Neural cell (in vitro differentiated cells): ENCODE results near the gene SLC26A11. TPM values are rescaled to one million over a fixed set of nuclear protein-coding genes. Genes with fewer than 3 reads are reported as not detected.

ENCODE experiments used
- H2AFZ ChIP-seq: fragments of 200-600, 300-800 bp; sonication (generic), shearing (Covaris generic); 2 replicates; pipeline ENCODE4 v1.6.0; 2014; ENCODE audit warnings: low read depth, mild to moderate bottlenecking, antibody characterized with exemption, low read length, moderate library complexity
- H3F3A ChIP-seq: fragments of 200-600 bp; shearing (Covaris generic); 2 replicates; pipeline ENCODE4 v1.6.1; 2016; ENCODE audit warnings: mild to moderate bottlenecking, moderate library complexity, mixed read lengths, antibody characterized with exemption, low read length; ENCODE audit not compliant: insufficient read depth, poor library complexity, severe bottlenecking
- H3K27ac ChIP-seq: fragments of 200-600, 300-800 bp; sonication (generic), shearing (Covaris generic); 2 replicates; pipeline ENCODE4 v1.5.1; 2014; ENCODE audit warnings: mild to moderate bottlenecking, low read length, moderate library complexity
- H3K27me3 ChIP-seq: fragments of 300-800, 200-600 bp; sonication (generic), shearing (Covaris generic); 2 replicates; pipeline ENCODE4 v1.6.0; 2014; ENCODE audit warnings: mild to moderate bottlenecking, low read depth, low read length, moderate library complexity; ENCODE audit not compliant: insufficient read depth
- H3K36me3 ChIP-seq: fragments of 300-800, 200-600 bp; sonication (generic), shearing (Covaris generic); 2 replicates; pipeline ENCODE4 v1.5.1; 2014; ENCODE audit warnings: mild to moderate bottlenecking, antibody characterized with exemption, low read length, moderate library complexity; ENCODE audit not compliant: insufficient read depth
- H3K4me2 ChIP-seq: fragments of 300-800, 200-600 bp; sonication (generic), shearing (Covaris generic); 2 replicates; pipeline ENCODE4 v1.6.0; 2014; ENCODE audit warnings: mild to moderate bottlenecking, low read length
- H3K4me3 ChIP-seq: fragments of 300-800, 200-600 bp; sonication (generic), shearing (Covaris generic); 2 replicates; pipeline ENCODE4 v1.5.1; 2014; ENCODE audit warnings: mild to moderate bottlenecking, low read length, moderate library complexity
- H3K79me2 ChIP-seq: fragments of 200-600 bp; shearing (Covaris generic); replicated peaks from 2 replicates; pipeline ENCODE4 v1.6.0; 2014; ENCODE audit warnings: mild to moderate bottlenecking, low read length, moderate library complexity; ENCODE audit not compliant: insufficient read depth
- H3K9ac ChIP-seq: fragments of 300-800, 200-600 bp; sonication (generic), shearing (Covaris generic); 2 replicates; pipeline ENCODE4 v1.6.1; 2016; ENCODE audit warnings: mild to moderate bottlenecking, low read length, mixed read lengths
- H3K9me2 ChIP-seq: fragments of 200-600 bp; shearing (Covaris generic); 2 replicates; pipeline ENCODE4 v1.6.1; 2016; ENCODE audit warnings: mild to moderate bottlenecking, low read length, mixed read lengths; ENCODE audit not compliant: insufficient read depth
- H3K9me3 ChIP-seq: fragments of 200-600, 300-800 bp; sonication (generic), shearing (Covaris generic); 2 replicates; pipeline ENCODE4 v1.6.1; 2016; ENCODE audit warnings: mild to moderate bottlenecking, mixed run types, low read length, moderate library complexity, mixed read lengths
- H4K20me1 ChIP-seq: fragments of 200-600 bp; shearing (Covaris generic); 2 replicates; pipeline ENCODE4 v1.6.1; 2016; ENCODE audit warnings: mild to moderate bottlenecking, mixed run types; ENCODE audit not compliant: insufficient read depth
- CTCF ChIP-seq: fragments of 450-650 bp; IDR thresholded peaks from 2 replicates; pipeline ENCODE4 v1.5.1; 2014; ENCODE audit warnings: antibody characterized with exemption, mild to moderate bottlenecking, moderate library complexity; ENCODE audit not compliant: poor library complexity, severe bottlenecking
- EP300 ChIP-seq: fragments of 450-650 bp; conservative IDR thresholded peaks from 2 replicates; pipeline ENCODE4 v1.6.1; 2014; ENCODE audit warnings: antibody characterized with exemption, mild to moderate bottlenecking, moderate library complexity; ENCODE audit not compliant: poor library complexity, severe bottlenecking
- EZH2 ChIP-seq: fragments of 200-600, 300-800 bp; shearing (Covaris generic), sonication (generic); IDR thresholded peaks from 2 replicates; pipeline ENCODE4 v1.6.1; 2014; ENCODE audit warnings: antibody characterized with exemption, low read length, borderline replicate concordance, mild to moderate bottlenecking; ENCODE audit not compliant: insufficient read depth, poor library complexity, severe bottlenecking
- MXI1 ChIP-seq: fragments of 450-650 bp; conservative IDR thresholded peaks from 2 replicates; pipeline ENCODE4 v1.6.1; 2014; ENCODE audit warnings: antibody characterized with exemption, mild to moderate bottlenecking; ENCODE audit not compliant: poor library complexity, severe bottlenecking
- POLR2AphosphoS5 ChIP-seq: IDR thresholded peaks from 2 replicates; pipeline ENCODE4 v1.6.1; 2012
- RAD21 ChIP-seq: fragments of 450-650 bp; conservative IDR thresholded peaks from 2 replicates; pipeline ENCODE4 v1.6.1; 2014; ENCODE audit warnings: antibody characterized with exemption, mild to moderate bottlenecking, moderate library complexity
- REST ChIP-seq: IDR thresholded peaks from 2 replicates; pipeline ENCODE4 v1.6.1; 2012; ENCODE audit warnings: borderline replicate concordance
- SMC3 ChIP-seq: fragments of 450-650 bp; conservative IDR thresholded peaks from 2 replicates; pipeline ENCODE4 v1.6.1; 2014; ENCODE audit warnings: antibody characterized with exemption, mild to moderate bottlenecking, moderate library complexity; ENCODE audit not compliant: poor library complexity
- TAF1 ChIP-seq: IDR thresholded peaks from 2 replicates; pipeline ENCODE4 v1.6.1; 2012; ENCODE audit warnings: low read depth
- polyA plus RNA-seq: library from polyadenylated mRNA; depleted of rRNA; stranded (reverse); fragments of >200 nt; gene quantifications from 2 replicates; pipeline ENCODE4 v1.2.3, GENCODE V29; 2014

SLC26A11 gene
- polyA plus RNA-seq, 1 donor from 2014 or later = 18.6 TPM

- Histone ChIP-seq H3K27ac (no peak overlapping the region), H3K27me3 (no peaks in the 10 kb centered on the region), H3K4me2 (no peak overlapping the region), H3K4me3 (no peak overlapping the region), H4K20me1 (no peaks in the 10 kb centered on the region), H3K9me2 (no peaks in the 10 kb centered on the region), H3K9me3 (no peaks in the 10 kb centered on the region), H2AFZ (no peak overlapping the region), H3K36me3 (no peaks in the 10 kb centered on the region), H3K9ac (no peak overlapping the region), H3K79me2 (no peaks in the 10 kb centered on the region), H3F3A (no peaks in the 10 kb centered on the region)
- no peak for TF ChIP-seq REST
- TF ChIP-seq TAF1 = no peak
- no peak for TF ChIP-seq MXI1
- no peak for TF ChIP-seq POLR2AphosphoS5
- TF ChIP-seq RAD21 = no peak
- no peak for TF ChIP-seq EZH2
- no peak for TF ChIP-seq CTCF
- no peak for TF ChIP-seq EP300
- TF ChIP-seq SMC3 = no peak
Observed at GRCh38 chr17:80270836-80271235, 50.6 kb downstream of the SLC26A11 start.

GRCh38 chr17:80272366-80272765 lies 52.1 kb downstream of the SLC26A11 start:
- Histone ChIP-seq H3K4me3 (no peak overlapping the region), H3K36me3 (no peaks in the 10 kb centered on the region), H3K9ac (no peak overlapping the region), H3K4me2 (no peak overlapping the region), H3K27me3 (no peaks in the 10 kb centered on the region), H3K9me3 (no peaks in the 10 kb centered on the region), H3K9me2 (no peaks in the 10 kb centered on the region), H2AFZ (no peak overlapping the region), H4K20me1 (no peaks in the 10 kb centered on the region), H3K27ac (no peak overlapping the region), H3F3A (no peaks in the 10 kb centered on the region), H3K79me2 (no peaks in the 10 kb centered on the region)
- TF ChIP-seq EZH2 (no peak), REST (no peak), SMC3 (no peak), RAD21 (no peak), CTCF (no peak), EP300 (no peak), MXI1 (no peak)
